HUES48 (cell line): ENCODE results near the gene ZBTB17.
"Not testable (repeated sequence)": the region's sequence is repeated elsewhere in the genome, so short reads cannot be mapped to it uniquely, and the experiment has no call there.

Experiments used
- H3K27ac ChIP-seq: one replicate; pipeline ENCODE4 v1.7.0; 2013; ENCODE audit warnings: low read depth, low read length, inconsistent platforms
- H3K27me3 ChIP-seq: 2 replicates; pipeline ENCODE4 v1.6.1; 2013; ENCODE audit warnings: mild to moderate bottlenecking, low read length; ENCODE audit not compliant: control insufficient read depth, insufficient read depth
- H3K36me3 ChIP-seq: 2 replicates; pipeline ENCODE4 v1.6.1; 2013; ENCODE audit warnings: low read length; ENCODE audit not compliant: control insufficient read depth, insufficient read depth
- H3K4me1 ChIP-seq: 2 replicates; pipeline ENCODE4 v1.6.1; 2013; ENCODE audit warnings: mild to moderate bottlenecking, low read length; ENCODE audit not compliant: control insufficient read depth, insufficient read depth
- H3K4me3 ChIP-seq: 2 replicates; pipeline ENCODE4 v1.5.1; 2013; ENCODE audit warnings: mild to moderate bottlenecking, low read depth, low read length
- H3K9ac ChIP-seq: 2 replicates; pipeline ENCODE4 v1.6.1; 2013; ENCODE audit warnings: mild to moderate bottlenecking, low read depth, low read length, moderate library complexity
- H3K9me3 ChIP-seq: 2 replicates; pipeline ENCODE4 v1.6.1; 2013; ENCODE audit warnings: low read length; ENCODE audit not compliant: control insufficient read depth, insufficient read depth

Gene ZBTB17

GRCh38 chr1:15975805-15976680, at the start of gene ZBTB17:
ZBTB17 (minus strand) TSS chr1:15976101; CDS start chr1:15948495, 27,606 bp downstream.
- Histone ChIP-seq H3K27ac (peak within 1 kb of the TSS; percentile 87), H3K9me3 (no peaks in the 10 kb centered on the region), H3K4me1 (peaks cover 7% of the 10 kb centered on the region), H3K27me3 (no peaks in the 10 kb centered on the region), H3K36me3 (peaks cover 9% of the 10 kb centered on the region), H3K4me3 (peak within 1 kb of the TSS; percentile 64), H3K9ac (peak within 1 kb of the TSS; percentile 49; the same call in 1 of the 2 replicates)

- Histone ChIP-seq H3K27ac (no peak overlapping the region), H3K4me3 (no peak overlapping the region), H3K27me3 (peaks cover 17% of the 10 kb centered on the region), H3K9me3 (no peaks in the 10 kb centered on the region), H3K9ac (no peak overlapping the region), H3K4me1 (0 out of 2 replicates have a peak, but pooled peaks cover 4% of the 10 kb centered on the region), H3K36me3 (no peaks in the 10 kb centered on the region)
Observed at GRCh38 chr1:16023050-16023653, 47.3 kb upstream of the ZBTB17 start.

GRCh38 chr1:16022393-16022792, 46.5 kb upstream of the ZBTB17 start:
- no peak overlapping the region for H3K27ac ChIP-seq
- peaks cover 17% of the 10 kb centered on the region for H3K27me3 ChIP-seq
- no peaks in the 10 kb centered on the region for H3K36me3 ChIP-seq
- H3K4me1 ChIP-seq, result peaks cover 1% of the 10 kb centered on the region; the same call in 1 of the 2 replicates
- no peak overlapping the region for H3K9ac ChIP-seq
- H3K4me3 ChIP-seq, result no peak overlapping the region
- H3K9me3 ChIP-seq, result no peaks in the 10 kb centered on the region

- Histone ChIP-seq H3K36me3 (no peaks in the 10 kb centered on the region), H3K4me3 (no peak within 1 kb of the TSS), H3K27me3 (peaks cover 17% of the 10 kb centered on the region), H3K4me1 (peaks cover 4% of the 10 kb centered on the region; the same call in 1 of the 2 replicates), H3K9ac (no peak within 1 kb of the TSS), H3K27ac (no peak within 1 kb of the TSS), H3K9me3 (no peaks in the 10 kb centered on the region)
Observed at GRCh38 chr1:16021681-16022080, 45.8 kb upstream of the ZBTB17 start, which contains the start of gene CLCNKA. CLCNKA (plus strand) TSS chr1:16022036; CDS start chr1:16022620, 584 bp downstream.

GRCh38 chr1:16020878-16021277, 45.0 kb upstream of the ZBTB17 start:
- not testable (repeated sequence) for H3K9me3 ChIP-seq, H3K4me1 ChIP-seq, H3K36me3 ChIP-seq, H3K9ac ChIP-seq, H3K27ac ChIP-seq, H3K4me3 ChIP-seq
- H3K27me3 ChIP-seq, result peaks cover 17% of the 10 kb centered on the region

GRCh38 chr1:16020325-16020724, 44.4 kb upstream of the ZBTB17 start:
- Histone ChIP-seq H3K36me3 (no peaks in the 10 kb centered on the region), H3K27ac (no peak overlapping the region), H3K27me3 (peaks cover 15% of the 10 kb centered on the region), H3K9ac (no peak overlapping the region), H3K9me3 (no peaks in the 10 kb centered on the region), H3K4me3 (no peak overlapping the region), H3K4me1 (peaks cover 11% of the 10 kb centered on the region; the same call in 1 of the 2 replicates)

- H3K9ac ChIP-seq, result no peak overlapping the region
- no peak overlapping the region for H3K4me3 ChIP-seq
- H3K27ac ChIP-seq, result no peak overlapping the region
- peaks cover 10% of the 10 kb centered on the region for H3K27me3 ChIP-seq
- peaks cover 14% of the 10 kb centered on the region; the same call in 1 of the 2 replicates for H3K4me1 ChIP-seq
- no peaks in the 10 kb centered on the region for H3K36me3 ChIP-seq
- H3K9me3 ChIP-seq, result no peaks in the 10 kb centered on the region
Observed at GRCh38 chr1:16019644-16020277, 43.9 kb upstream of the ZBTB17 start.

- H3K4me1 ChIP-seq, result peaks cover 22% of the 10 kb centered on the region; the same call in 1 of the 2 replicates
- H3K4me3 ChIP-seq, result no peak overlapping the region
- H3K9me3 ChIP-seq, result no peaks in the 10 kb centered on the region
- no peak overlapping the region for H3K27ac ChIP-seq
- H3K9ac ChIP-seq, result no peak overlapping the region
- H3K36me3 ChIP-seq, result no peaks in the 10 kb centered on the region
- peaks cover 10% of the 10 kb centered on the region for H3K27me3 ChIP-seq
Observed at GRCh38 chr1:16018749-16019643, 43.1 kb upstream of the ZBTB17 start.

- H3K36me3 ChIP-seq, result no peaks in the 10 kb centered on the region
- no peak overlapping the region for H3K9ac ChIP-seq
- H3K27me3 ChIP-seq, result peaks cover 10% of the 10 kb centered on the region
- H3K27ac ChIP-seq, result no peak overlapping the region
- H3K4me1 ChIP-seq, result peaks cover 29% of the 10 kb centered on the region; the same call in 1 of the 2 replicates
- no peak overlapping the region for H3K4me3 ChIP-seq
- no peaks in the 10 kb centered on the region for H3K9me3 ChIP-seq
Observed at GRCh38 chr1:16018308-16018707, 42.4 kb upstream of the ZBTB17 start.
